Measurements from ENCODE around the gene CRYAA.

The CRYAA gene

DNA sequence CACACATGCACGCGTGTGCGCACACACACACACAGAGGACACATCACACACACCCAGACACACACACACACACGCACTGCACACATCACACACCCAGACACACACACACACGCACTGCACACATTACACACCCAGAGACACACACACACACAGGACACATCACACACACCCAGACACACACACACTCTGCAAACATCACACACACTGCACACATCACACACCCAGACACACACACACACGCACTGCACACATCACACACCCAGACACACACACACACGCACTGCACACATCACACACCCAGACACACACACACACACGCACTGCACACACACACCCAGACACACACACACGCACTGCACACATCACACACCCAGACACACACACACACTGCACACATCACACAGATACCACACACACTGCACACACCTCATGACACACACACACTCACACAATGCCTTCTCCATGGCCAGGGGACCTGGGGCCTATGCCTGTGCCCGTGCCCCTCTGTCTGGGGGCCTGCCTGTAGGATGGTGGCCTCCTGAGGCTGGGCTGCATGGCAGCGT lies 24.4 kb downstream of the CRYAA start:
- no peak overlapping the region for H3K9ac ChIP-seq (ENCODE audit: low read length)
- H3K4me1 ChIP-seq (ENCODE audit: insufficient read depth, low read length) = peaks cover 3% of the 10 kb centered on the region
- no peaks in the 10 kb centered on the region for H3K9me3 ChIP-seq (ENCODE audit: low read length)

DNA sequence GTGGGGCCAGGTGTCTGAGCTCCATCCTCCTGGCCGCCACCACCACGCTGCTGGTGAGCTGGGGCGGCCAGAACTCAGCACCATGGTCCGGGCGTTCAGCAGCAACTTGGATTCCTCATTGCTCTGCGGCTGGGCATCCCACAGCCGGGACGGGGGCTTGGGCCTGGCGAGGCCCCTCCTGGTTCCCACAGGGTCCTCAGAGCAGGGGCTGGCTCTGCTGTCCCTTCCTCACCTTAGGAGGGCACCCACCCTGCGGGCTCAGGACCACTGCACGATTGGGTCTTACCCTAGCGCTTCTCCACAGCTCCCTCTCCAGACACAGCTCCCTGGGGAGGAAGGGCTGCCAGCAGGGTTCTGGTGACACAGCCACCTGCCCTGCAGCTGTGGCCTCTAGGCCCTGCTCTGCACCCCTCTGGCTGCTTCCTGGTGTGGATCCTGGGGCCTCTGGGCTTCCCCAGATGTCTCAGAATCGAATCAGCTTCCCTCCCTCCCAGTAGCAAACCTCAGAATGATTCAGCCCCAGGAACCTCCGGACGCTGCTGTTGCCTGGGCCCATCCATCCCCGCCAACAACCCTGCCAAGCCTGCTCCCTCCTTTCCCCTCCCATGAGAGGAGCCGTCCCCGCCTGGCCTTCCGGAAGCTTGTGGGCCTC lies 25.0 kb downstream of the CRYAA start:
- Histone ChIP-seq H3K9me3 (ENCODE audit: low read length) (no peaks in the 10 kb centered on the region), H3K9ac (ENCODE audit: low read length) (no peak overlapping the region), H3K27ac (ENCODE audit: low read depth, low read length) (no peak overlapping the region), H3K36me3 (ENCODE audit: insufficient read depth, low read length) (no peaks in the 10 kb centered on the region), H3K27me3 (ENCODE audit: control insufficient read depth in 1 of 2, insufficient read depth in 2 of 2, low read length in 2 of 2) (peaks cover 0 to 4% of the 10 kb centered on the region in 2 donors), H3K4me3 (ENCODE audit: low read depth in 1 of 2, low read length in 2 of 2) (no peak overlapping the region), H3K4me1 (ENCODE audit: insufficient read depth, low read length) (no peaks in the 10 kb centered on the region)

More for the DNA sequence above, 24.4 kb downstream of the CRYAA start:
- peaks cover 0 to 4% of the 10 kb centered on the region in 2 donors for H3K27me3 ChIP-seq (ENCODE audit: control insufficient read depth in 1 of 2, insufficient read depth in 2 of 2, low read length in 2 of 2)
- H3K27ac ChIP-seq (ENCODE audit: low read depth, low read length) = no peak overlapping the region
- H3K4me3 ChIP-seq (ENCODE audit: low read depth in 1 of 2, low read length in 2 of 2) = no peak overlapping the region
- H3K36me3 ChIP-seq (ENCODE audit: insufficient read depth, low read length) = no peaks in the 10 kb centered on the region

DNA sequence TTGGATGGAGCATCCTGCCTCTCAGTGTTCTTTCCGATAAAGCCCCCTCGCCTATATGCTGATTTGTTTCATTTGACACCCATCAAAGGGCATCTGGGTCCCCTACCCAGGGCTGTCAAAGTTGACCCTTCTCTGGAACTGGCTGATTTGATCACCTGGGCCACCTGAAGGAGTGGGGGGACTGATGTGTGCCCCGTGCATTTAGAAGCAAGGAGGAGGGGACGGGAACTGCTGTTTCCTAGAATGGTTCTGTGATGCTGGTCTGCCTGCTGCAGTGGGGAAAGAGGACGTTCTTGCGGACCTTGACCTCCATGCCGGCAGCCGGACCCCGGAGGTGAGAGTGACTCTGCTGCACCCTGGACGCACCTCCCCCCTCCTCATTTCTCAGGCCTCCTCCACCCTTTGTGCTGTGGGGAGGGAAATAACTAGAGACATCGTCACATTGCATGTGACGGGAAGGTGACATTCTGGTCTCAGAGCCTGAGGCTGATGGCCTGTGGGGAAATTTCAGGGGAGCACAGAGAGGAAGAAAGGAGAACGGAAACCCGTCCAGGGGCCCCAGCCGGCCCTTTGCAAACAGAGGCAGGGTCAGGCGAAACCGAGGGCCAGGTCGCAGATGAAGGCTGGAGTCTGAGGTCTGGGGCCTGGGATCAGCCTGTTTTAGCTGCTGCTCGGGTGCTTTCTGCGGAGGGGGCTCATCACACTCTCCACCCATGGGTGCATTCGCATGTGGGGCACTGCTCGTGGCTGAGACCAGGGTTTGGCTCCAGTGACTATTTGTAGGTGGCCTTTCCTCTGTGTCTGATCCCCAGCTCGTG lies 25.7 kb downstream of the CRYAA start:
- peaks cover 0 to 4% of the 10 kb centered on the region in 2 donors for H3K27me3 ChIP-seq (ENCODE audit: control insufficient read depth in 1 of 2, insufficient read depth in 2 of 2, low read length in 2 of 2)
- H3K4me3 ChIP-seq (ENCODE audit: low read depth in 1 of 2, low read length in 2 of 2) = no peak overlapping the region
- H3K9me3 ChIP-seq (ENCODE audit: low read length) = no peaks in the 10 kb centered on the region
- no peak overlapping the region for H3K27ac ChIP-seq (ENCODE audit: low read depth, low read length)
- no peaks in the 10 kb centered on the region for H3K4me1 ChIP-seq (ENCODE audit: insufficient read depth, low read length)
- no peak overlapping the region for H3K9ac ChIP-seq (ENCODE audit: low read length)
- H3K36me3 ChIP-seq (ENCODE audit: insufficient read depth, low read length) = no peaks in the 10 kb centered on the region

DNA sequence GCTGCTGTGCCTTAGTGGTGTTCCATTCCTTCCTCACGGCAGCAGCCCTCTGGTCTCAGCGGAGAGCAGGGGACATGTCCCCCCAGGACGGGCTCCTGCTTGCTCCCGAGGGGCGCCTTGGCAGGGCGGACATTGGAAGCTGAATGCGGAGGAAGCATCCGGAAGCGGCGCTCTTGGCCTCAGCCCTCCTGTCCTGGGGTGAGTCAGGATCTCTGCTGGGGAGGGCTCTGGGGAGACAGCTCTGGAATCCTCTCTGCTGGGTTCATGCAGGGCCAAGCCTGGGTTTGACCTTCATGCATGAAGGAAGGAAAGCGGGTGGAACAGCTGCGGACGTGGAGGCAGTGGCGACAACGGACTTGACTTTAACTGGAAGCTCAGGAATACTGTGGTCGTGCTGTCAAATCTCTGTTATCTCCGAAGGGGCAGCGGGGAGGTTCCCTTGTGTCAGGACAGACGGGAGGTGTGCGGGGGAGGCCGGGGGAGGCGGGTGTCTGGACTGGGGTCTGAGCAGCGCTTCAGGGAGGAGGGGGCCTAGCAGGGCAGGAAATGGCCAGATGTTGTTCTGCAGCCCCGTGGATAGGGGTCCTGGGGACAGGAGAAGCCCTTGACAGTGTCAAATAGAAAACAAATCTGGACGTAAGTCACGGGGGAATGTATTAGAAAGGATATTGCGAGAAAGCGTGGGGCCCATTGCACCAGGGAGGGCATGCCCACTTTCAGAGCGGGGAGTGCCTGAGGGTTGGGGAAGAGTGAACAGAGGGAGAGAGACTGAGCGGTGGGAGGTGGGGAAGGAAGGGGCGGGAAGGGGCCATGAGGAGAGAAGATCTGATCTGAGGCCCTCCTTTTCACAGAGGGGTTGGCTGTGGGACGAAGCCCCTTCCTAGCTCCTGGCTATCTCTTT lies 26.6 kb downstream of the CRYAA start:
- no peaks in the 10 kb centered on the region for H3K36me3 ChIP-seq (ENCODE audit: insufficient read depth, low read length)
- no peak overlapping the region for H3K9ac ChIP-seq (ENCODE audit: low read length)
- no peaks in the 10 kb centered on the region for H3K9me3 ChIP-seq (ENCODE audit: low read length)
- H3K4me3 ChIP-seq (ENCODE audit: low read depth in 1 of 2, low read length in 2 of 2) = no peak overlapping the region
- H3K4me1 ChIP-seq (ENCODE audit: insufficient read depth, low read length) = no peaks in the 10 kb centered on the region
- H3K27me3 ChIP-seq (ENCODE audit: control insufficient read depth in 1 of 2, insufficient read depth in 2 of 2, low read length in 2 of 2) = peaks cover 0 to 4% of the 10 kb centered on the region in 2 donors
- no peak overlapping the region for H3K27ac ChIP-seq (ENCODE audit: low read depth, low read length)

DNA sequence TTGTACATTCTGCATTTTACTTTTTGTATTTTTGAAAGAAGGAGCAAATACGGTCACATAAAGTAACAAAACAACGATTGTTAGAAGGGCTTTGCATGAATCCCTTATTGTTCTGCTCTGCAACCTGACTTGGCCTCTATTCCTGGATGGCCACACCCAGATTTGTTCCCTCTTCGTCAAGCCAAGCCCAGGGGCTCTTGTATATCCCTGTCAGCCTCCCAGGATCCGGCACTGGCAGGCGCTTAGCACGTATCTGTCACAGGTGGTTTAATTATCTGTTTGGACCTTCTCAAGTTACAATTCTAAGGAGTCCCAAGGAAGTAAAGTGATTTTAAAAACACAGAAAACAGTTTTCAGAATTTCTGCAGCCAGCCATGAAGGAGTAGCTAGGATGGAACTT lies 28.0 kb downstream of the CRYAA start:
- H3K27me3 ChIP-seq (ENCODE audit: control insufficient read depth in 1 of 2, insufficient read depth in 2 of 2, low read length in 2 of 2) = peaks cover 0 to 4% of the 10 kb centered on the region in 2 donors
- H3K27ac ChIP-seq (ENCODE audit: low read depth, low read length) = no peak overlapping the region
- H3K9ac ChIP-seq (ENCODE audit: low read length) = no peak overlapping the region
- H3K4me3 ChIP-seq (ENCODE audit: low read depth in 1 of 2, low read length in 2 of 2) = no peak overlapping the region
- no peaks in the 10 kb centered on the region for H3K36me3 ChIP-seq (ENCODE audit: insufficient read depth, low read length)
- H3K9me3 ChIP-seq (ENCODE audit: low read length) = peaks cover 7% of the 10 kb centered on the region
- H3K4me1 ChIP-seq (ENCODE audit: insufficient read depth, low read length) = no peaks in the 10 kb centered on the region

DNA sequence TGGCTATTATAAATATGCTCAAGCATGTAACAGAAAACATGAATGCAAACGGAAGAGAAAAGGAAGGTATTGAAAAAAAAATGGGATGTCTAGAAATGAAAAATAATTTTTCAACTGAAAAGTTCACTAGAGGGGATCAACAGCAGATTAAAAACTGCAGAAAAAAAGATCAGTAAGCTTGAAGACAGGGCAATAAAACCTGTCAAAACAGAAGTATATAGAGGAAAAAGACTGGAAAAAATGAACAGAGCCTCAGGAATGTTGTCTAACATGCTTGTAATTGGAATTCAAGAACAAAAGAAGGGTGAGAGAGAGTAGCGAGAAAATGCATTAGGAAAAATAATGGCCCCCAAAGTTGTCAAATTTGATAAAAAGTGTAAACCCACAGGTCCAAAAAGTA lies 29.6 kb downstream of the CRYAA start:
- no peak overlapping the region for H3K27ac ChIP-seq (ENCODE audit: low read depth, low read length)
- no peaks in the 10 kb centered on the region for H3K4me1 ChIP-seq (ENCODE audit: insufficient read depth, low read length)
- H3K4me3 ChIP-seq (ENCODE audit: low read depth in 1 of 2, low read length in 2 of 2) = no peak overlapping the region
- no peaks in the 10 kb centered on the region for H3K36me3 ChIP-seq (ENCODE audit: insufficient read depth, low read length)
- no peak overlapping the region for H3K9ac ChIP-seq (ENCODE audit: low read length)
- H3K9me3 ChIP-seq (ENCODE audit: low read length) = peaks cover 7% of the 10 kb centered on the region
- peaks cover 0 to 4% of the 10 kb centered on the region in 2 donors for H3K27me3 ChIP-seq (ENCODE audit: control insufficient read depth in 1 of 2, insufficient read depth in 2 of 2, low read length in 2 of 2)

DNA sequence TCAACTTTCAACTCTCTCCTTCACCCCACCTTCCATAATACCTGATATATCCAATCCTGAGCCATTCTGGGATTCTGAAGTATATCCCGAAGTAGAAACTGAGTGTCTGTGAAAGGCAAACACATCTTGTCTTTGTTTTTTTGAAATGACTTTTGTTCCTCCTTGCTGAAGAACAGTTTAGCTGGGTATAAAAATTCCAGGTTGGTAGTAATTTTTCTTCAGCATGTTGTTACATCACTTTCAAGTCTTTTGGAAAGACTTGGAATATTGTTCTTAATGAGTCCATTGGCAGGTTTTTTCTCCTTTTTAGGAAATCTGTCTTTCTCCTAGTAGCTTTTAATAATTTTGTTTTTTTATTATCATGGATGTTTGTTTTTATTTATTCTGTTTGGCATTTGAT lies 32.7 kb downstream of the CRYAA start:
- H3K27ac ChIP-seq (ENCODE audit: low read depth, low read length) = no peak overlapping the region
- no peak overlapping the region for H3K4me3 ChIP-seq (ENCODE audit: low read depth in 1 of 2, low read length in 2 of 2)
- H3K4me1 ChIP-seq (ENCODE audit: insufficient read depth, low read length) = no peaks in the 10 kb centered on the region
- H3K27me3 ChIP-seq (ENCODE audit: control insufficient read depth in 1 of 2, insufficient read depth in 2 of 2, low read length in 2 of 2) = peaks cover 0 to under 1% of the 10 kb centered on the region in 2 donors
- peaks cover 7% of the 10 kb centered on the region for H3K9me3 ChIP-seq (ENCODE audit: low read length)
- H3K36me3 ChIP-seq (ENCODE audit: insufficient read depth, low read length) = no peaks in the 10 kb centered on the region
- no peak overlapping the region for H3K9ac ChIP-seq (ENCODE audit: low read length)

DNA sequence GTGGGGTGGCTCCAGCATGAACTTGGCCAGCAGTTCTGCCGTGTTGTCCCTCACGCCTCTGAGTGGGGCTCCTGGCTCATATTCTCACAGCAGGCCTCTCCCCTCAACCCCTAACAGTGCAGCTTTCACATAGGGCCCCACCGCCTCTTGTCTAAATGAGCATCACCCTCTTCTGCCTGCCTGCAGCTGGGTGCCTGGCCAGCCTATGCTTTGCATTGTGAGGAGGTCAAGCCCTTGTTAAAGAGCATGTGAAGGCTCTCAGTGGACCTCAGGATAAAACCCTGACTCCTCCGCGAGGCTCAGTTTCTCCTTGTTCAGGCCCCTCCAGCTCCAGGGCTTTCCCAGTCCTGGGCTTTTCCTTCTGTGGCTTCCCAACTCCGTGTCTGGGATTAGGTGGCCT lies 34.8 kb downstream of the CRYAA start:
- Histone ChIP-seq H3K27ac (ENCODE audit: low read depth, low read length) (no peak overlapping the region), H3K9me3 (ENCODE audit: low read length) (peaks cover 7% of the 10 kb centered on the region), H3K4me3 (ENCODE audit: low read depth in 1 of 2, low read length in 2 of 2) (no peak overlapping the region), H3K9ac (ENCODE audit: low read length) (no peak overlapping the region), H3K36me3 (ENCODE audit: insufficient read depth, low read length) (no peaks in the 10 kb centered on the region), H3K4me1 (ENCODE audit: insufficient read depth, low read length) (no peaks in the 10 kb centered on the region), H3K27me3 (ENCODE audit: control insufficient read depth in 1 of 2, insufficient read depth in 2 of 2, low read length in 2 of 2) (peaks cover 0 to 11% of the 10 kb centered on the region in 2 donors)

DNA sequence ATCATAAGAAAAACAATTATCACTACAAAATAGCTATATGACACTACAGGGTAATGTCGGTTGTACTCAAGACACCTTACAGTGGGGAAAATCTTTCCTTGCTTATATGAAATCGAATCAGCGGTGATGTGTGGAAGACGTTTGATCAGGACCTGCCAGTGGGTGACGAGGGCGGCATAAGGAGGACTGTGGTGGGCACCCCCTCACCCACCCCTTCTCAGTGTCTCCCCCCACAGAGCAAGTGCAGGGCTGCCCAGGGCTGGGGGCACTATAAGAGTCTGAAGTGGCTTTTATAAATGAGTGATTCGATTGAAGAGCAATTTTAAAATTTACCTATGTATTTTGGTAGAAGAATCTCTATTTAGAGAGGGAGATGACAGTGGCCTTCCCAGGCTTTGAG lies 35.8 kb downstream of the CRYAA start:
- H3K4me1 ChIP-seq (ENCODE audit: insufficient read depth, low read length) = no peaks in the 10 kb centered on the region
- no peak overlapping the region for H3K27ac ChIP-seq (ENCODE audit: low read depth, low read length)
- no peak overlapping the region for H3K9ac ChIP-seq (ENCODE audit: low read length)
- H3K36me3 ChIP-seq (ENCODE audit: insufficient read depth, low read length) = no peaks in the 10 kb centered on the region
- H3K4me3 ChIP-seq (ENCODE audit: low read depth in 1 of 2, low read length in 2 of 2) = no peak overlapping the region
- H3K9me3 ChIP-seq (ENCODE audit: low read length) = peaks cover 7% of the 10 kb centered on the region
- peaks cover 0 to 22% of the 10 kb centered on the region in 2 donors for H3K27me3 ChIP-seq (ENCODE audit: control insufficient read depth in 1 of 2, insufficient read depth in 2 of 2, low read length in 2 of 2)

DNA sequence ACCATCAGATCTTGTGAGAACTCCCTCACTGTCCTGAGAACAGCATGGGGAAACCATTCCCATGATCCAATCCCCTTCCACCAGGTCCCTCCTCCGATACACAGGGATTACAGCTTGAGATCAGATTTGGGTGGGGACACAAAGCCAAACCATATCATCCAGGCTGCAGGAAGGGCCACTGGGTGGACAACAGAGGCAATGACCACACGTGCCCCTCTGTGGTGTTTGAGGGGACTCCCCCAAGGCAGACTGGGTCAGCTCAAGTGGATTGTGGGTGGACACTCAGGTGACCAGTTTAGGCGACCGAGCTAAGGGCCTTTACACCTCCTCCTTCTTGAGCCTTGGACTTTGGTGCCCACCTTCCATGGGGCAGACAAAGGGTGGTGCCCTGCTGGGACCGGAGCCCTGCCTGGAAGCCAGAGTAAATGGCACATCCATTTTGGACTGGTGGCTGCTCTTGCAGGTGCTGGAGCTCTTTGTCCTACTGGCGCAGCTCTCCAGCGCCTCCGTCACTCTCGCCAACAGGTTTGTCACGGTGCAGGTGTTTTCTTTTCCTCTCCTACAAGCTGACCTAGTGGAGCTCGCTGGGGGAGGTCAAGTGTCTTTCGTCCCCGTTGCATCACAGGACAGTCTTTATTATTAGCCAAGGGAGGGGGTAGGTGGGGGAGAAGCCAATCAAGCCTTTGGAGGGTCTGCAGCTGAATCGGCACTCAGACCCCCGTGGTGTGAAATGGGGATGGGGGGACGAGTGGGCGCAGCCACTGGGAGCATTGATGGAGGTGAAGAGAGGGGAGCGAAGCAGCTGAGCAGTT lies 37.6 kb downstream of the CRYAA start:
- no peaks in the 10 kb centered on the region for H3K4me1 ChIP-seq (ENCODE audit: insufficient read depth, low read length)
- no peak overlapping the region for H3K9ac ChIP-seq (ENCODE audit: low read length)
- no peak overlapping the region for H3K27ac ChIP-seq (ENCODE audit: low read depth, low read length)
- H3K36me3 ChIP-seq (ENCODE audit: insufficient read depth, low read length) = no peaks in the 10 kb centered on the region
- H3K27me3 ChIP-seq (ENCODE audit: control insufficient read depth in 1 of 2, insufficient read depth in 2 of 2, low read length in 2 of 2) = peaks cover 0 to 23% of the 10 kb centered on the region in 2 donors
- no peak overlapping the region for H3K4me3 ChIP-seq (ENCODE audit: low read depth in 1 of 2, low read length in 2 of 2)
- peaks cover 1% of the 10 kb centered on the region for H3K9me3 ChIP-seq (ENCODE audit: low read length)
